Cortex of kidney (tissue), 1 donor: ENCODE measurements around the gene ARF5.
"Not testable (repeated sequence)": the region's sequence is repeated elsewhere in the genome, so short reads cannot be mapped to it uniquely, and the experiment has no call there.

Source experiments
- DNase-seq: peaks from one replicate; lab custom pipeline; 2025; lab: John Stamatoyannopoulos, UW

Gene ARF5

DNA sequence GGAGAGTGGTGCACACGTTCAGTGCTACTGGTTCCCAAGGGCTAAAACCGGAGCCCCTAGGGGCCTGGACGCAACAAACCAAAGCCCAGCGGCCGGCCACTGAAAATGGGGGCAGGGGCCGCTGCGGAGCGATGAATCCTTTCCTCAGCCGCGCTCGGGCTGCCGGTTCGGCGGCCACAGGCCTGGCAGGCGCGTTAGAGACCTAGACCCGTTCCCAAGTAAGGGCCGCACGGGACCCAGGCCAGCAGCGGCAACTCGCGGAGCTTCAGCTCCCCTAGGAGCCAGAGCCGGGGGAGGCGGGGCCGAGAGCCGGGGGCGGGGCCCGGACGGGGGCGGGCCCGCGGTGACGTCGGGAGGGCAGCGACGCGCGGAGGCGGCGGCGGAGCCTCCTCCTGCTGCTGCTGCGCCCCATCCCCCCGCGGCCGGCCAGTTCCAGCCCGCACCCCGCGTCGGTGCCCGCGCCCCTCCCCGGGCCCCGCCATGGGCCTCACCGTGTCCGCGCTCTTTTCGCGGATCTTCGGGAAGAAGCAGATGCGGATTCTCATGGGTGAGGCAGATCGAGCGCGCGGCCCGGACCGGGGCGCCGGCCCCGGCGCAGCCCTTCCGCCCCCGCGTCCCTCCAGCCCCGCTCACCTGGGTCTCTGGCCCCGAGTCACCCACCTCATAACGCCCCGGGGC lies at the start of gene ARF5:
Gene ARF5, plus strand, starts transcription at position 393 of the 678 bp plus-strand sequence. Its CDS starts 88 bp downstream, at position 481.
- peak; percentile 41 for DNase-seq

- no peak for DNase-seq
These were observed 49.1 kb upstream of the ARF5 start for GRCh38 chr7:127539116-127539515.

DNA sequence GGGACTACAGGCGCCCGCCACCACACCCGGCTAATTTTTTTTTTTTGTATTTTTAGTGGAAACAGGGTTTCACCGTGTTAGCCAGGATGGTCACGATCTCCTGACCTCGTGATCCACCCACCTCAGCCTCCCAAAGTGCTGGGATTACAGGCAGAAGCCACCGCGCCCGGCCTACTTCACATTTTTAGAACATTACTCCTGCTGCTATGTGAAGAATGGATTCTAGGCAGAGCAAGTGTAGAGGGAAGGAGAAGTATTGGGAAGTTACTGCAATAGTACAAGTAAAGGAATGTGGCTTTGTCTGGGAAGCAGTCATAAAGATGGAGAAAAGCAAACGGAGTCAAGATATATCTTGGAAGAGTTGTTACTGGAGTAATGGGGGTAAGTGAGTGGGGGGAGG lies 47.8 kb upstream of the ARF5 start:
- DNase-seq: not testable (repeated sequence)

GRCh38 chr7:127541548-127541947 lies 46.7 kb upstream of the ARF5 start:
- DNase-seq: no peak

DNA sequence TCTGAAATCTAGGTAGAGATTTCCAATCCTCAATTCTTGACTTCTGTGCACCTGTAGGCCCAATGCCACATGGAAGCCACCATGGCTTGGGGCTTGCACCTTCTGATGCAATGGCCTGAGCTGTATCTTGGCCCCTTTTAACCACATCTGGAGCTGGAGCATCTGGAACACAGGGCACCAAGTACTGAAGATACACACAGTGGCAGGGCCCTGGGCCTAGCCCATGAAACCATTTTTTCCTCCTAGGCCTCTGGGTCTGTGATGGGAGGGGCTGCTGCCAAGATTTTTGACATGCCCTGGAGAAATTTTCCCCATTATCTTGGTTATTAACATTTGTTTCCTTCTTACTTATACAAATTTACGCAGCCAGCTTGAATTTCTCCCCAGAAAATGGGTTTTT lies 41.9 kb upstream of the ARF5 start:
- DNase-seq: no peak

DNA sequence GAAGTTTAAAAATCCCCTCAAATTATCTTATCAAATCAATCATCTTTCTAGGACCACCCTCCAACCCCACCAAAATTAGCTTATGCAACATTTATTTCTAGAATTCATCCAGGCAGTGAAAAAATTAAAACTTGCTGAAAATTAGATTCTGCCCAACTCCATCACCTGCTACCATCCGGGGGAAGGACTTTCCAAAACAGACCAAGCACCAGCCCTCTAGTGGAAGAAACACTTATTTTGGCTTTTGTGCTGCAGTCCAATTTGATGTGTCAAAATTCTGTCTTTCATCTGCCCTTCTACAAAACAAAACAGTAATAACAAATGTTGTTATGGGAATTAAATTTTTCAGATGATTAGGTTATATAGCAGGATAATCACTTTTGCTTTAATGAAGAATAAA lies 38.0 kb upstream of the ARF5 start:
- no peak for DNase-seq

GRCh38 chr7:127551941-127552340 lies 36.3 kb upstream of the ARF5 start:
- DNase-seq: no peak

GRCh38 chr7:127556404-127556803 lies 31.8 kb upstream of the ARF5 start:
- DNase-seq: no peak

DNA sequence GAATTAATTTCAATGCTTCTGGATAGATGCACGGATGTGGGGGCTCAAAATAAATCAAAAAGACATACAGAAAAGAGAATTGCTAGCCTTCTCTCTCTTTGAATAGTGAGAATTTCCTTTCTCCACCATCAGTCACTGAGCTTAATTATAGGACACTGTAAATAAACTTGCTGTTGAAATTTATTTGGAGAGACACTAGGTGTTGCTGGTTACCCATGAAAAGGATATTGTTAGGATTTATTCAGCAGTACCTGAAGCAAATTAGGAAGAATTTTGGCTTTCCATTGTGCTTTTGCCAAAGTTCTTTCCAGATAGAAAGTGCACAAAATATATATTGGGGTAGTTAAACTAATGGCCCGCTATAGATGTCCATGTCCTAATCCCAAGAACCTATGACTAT lies 30.4 kb upstream of the ARF5 start:
- no peak for DNase-seq

DNA sequence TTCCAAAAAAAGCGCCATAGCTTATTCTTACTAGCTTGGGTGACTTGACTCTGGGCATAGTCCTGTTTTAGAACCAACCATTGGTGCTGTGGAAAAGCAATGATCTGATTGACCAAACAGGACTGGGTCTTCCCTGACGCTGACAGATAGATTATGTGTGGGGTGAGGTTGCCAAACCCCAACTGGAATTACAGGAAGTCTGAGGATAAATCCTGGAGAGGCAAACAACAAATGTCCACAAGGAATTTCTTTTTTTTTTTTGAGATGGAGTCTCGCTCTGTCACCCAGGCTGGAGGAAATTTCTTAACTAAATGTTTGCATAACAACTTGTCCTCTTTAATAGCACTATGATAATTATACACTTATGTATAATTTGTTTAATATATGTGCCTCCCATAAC lies 22.0 kb upstream of the ARF5 start:
- no peak for DNase-seq

DNA sequence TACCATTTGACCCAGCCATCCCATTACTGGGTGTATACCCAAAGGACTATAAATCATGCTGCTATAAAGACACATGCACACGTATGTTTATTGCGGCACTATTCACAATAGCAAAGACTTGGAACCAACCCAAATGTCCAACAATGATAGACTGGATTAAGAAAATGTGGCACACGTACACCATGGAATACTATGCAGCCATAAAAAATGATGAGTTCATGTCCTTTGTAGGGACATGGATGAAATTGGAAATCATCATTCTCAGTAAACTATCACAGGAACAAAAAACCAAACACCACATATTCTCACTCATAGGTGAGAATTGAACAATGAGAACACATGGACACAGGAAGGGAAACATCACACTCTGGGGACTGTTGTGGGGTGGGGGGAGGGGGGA lies 20.2 kb upstream of the ARF5 start:
- DNase-seq: not testable (repeated sequence)

GRCh38 chr7:127571741-127572505 lies 16.3 kb upstream of the ARF5 start:
- no peak for DNase-seq

- no peak for DNase-seq
These were observed 10.1 kb upstream of the ARF5 start for GRCh38 chr7:127578036-127578684.

- no peak for DNase-seq
These were observed 9.4 kb upstream of the ARF5 start for GRCh38 chr7:127578711-127579275.

- DNase-seq: no peak
These were observed 7.6 kb upstream of the ARF5 start for GRCh38 chr7:127580612-127581011.

DNA sequence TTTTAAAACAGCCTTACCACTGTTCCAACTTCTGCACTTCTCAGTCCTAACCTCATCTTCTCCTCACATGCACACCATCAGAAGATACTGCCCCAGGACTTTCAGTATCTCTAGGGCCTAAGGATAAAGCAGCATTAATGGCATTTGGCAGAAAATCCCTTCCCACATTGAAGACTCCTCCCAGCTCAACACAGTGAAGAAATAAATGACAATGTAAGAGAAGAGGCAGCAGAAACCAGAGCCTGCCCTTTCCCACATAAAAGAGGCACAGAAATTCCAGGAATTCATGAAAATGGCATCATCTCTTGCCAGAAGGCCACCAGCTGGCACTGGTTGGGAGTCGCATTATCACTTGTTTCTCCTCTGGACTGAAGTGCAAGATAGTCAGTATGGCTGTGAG lies 6.5 kb upstream of the ARF5 start:
- no peak for DNase-seq

DNA sequence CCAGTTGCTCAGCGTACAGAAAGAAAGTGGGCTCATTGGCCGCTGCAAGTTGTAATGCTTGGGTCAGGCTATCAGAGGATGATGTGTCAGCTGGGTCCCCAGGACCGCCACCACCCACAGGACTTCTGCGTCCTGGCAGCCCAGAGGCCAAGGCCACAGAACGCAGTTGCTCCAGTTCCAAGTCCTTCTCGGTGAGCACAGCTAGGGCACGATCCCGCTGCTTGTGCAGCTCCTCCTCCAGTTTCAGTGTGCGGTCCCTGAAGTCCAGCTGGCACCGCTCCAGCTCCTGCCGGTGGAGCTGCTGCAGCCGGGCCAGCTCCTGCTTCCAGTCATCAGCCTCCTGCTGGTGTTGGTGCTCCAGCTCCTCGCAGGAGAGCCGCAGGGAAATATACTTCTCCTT lies 5.8 kb upstream of the ARF5 start:
- no peak for DNase-seq

- DNase-seq: no peak
These were observed 3.6 kb upstream of the ARF5 start for GRCh38 chr7:127584648-127585043.

GRCh38 chr7:127585044-127585953 lies 2.9 kb upstream of the ARF5 start, which contains the start of gene GCC1:
TSS of gene GCC1 (minus strand) at chr7:127585596. CDS start at chr7:127585182, 414 bp downstream.
- peak; percentile 25 for DNase-seq

GRCh38 chr7:127586346-127586745 lies 1.9 kb upstream of the ARF5 start:
- DNase-seq: no peak

DNA sequence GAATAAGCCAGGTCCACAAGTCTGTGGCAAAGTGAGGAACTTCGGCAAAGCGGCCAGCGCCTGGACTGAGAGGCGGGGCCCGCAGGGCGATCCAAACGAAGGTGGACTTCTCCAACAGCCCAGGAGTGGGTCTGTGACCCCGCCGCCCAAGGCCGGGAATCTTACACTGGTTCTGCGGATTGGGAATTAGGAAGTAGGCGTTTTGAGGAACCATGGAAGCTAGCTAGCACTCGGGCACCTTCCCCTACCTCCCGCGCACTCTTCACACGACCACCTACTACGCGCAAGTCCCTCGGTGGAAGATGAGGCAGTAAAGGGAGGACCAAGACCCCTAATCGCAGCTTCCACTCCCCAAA lies 570 bp upstream of the ARF5 start:
- DNase-seq: no peak
